MCF 10A (cell line): Measurements from ENCODE around the gene NDST4. TPM values are rescaled to one million over a fixed set of nuclear protein-coding genes. Genes with fewer than 3 reads are reported as not detected.

ENCODE experiments used
- BruUV-seq: library from RNA; stranded (reverse); fragments of 400-500 nt; replicated peaks from 2 replicates; lab custom pipeline; 2021; lab: Mats Ljungman, UMichigan
- CTCF ChIA-PET: fragments of 300-600 bp; sonication (Branson Sonifier 250); formaldehyde crosslinking; extraction: SDS; loops from one replicate; lab custom pipeline; 2021; ENCODE audit warnings: antibody characterized with exemption, inconsistent platforms; lab: Yijun Ruan, JAX
- POLR2A ChIA-PET: fragments of 300-600, 350-650 bp; sonication (Branson Sonifier 250); formaldehyde crosslinking; extraction: SDS; loops from one replicate; lab custom pipeline; 2020; ENCODE audit warnings: antibody characterized with exemption, inconsistent platforms; lab: Yijun Ruan, JAX
- DNase-seq: peaks from one replicate; pipeline ENCODE4 v3.0.0-alpha.2; 2018; ENCODE audit not compliant: unreplicated experiment
- H3K27ac Mint-ChIP-seq: one replicate; pipeline ENCODE4 v1.8.0; 2022; ENCODE audit warnings: mild to moderate bottlenecking, low read depth, mixed read lengths; ENCODE audit not compliant: unreplicated experiment
- H3K27me3 Mint-ChIP-seq: one replicate; pipeline ENCODE4 v1.8.0; 2022; ENCODE audit warnings: mixed read lengths; ENCODE audit not compliant: insufficient read depth, unreplicated experiment
- H3K36me3 Mint-ChIP-seq: one replicate; pipeline ENCODE4 v1.8.0; 2022; ENCODE audit warnings: mild to moderate bottlenecking, moderate library complexity, mixed read lengths; ENCODE audit not compliant: insufficient read depth, unreplicated experiment
- H3K4me1 Mint-ChIP-seq: one replicate; pipeline ENCODE4 v1.8.0; 2022; ENCODE audit warnings: mixed read lengths; ENCODE audit not compliant: insufficient read depth, unreplicated experiment
- H3K4me3 Mint-ChIP-seq: one replicate; pipeline ENCODE4 v1.8.0; 2022; ENCODE audit warnings: mild to moderate bottlenecking, moderate library complexity, mixed read lengths; ENCODE audit not compliant: unreplicated experiment
- H3K9me3 Mint-ChIP-seq: one replicate; pipeline ENCODE4 v1.8.0; 2022; ENCODE audit warnings: mixed read lengths; ENCODE audit not compliant: unreplicated experiment
- CTCF ChIP-seq: fragments of 200-600 bp; IDR thresholded peaks from one replicate; pipeline ENCODE4 v1.8.0; 2022; ENCODE audit warnings: antibody characterized with exemption, mild to moderate bottlenecking; ENCODE audit not compliant: unreplicated experiment
- intact Hi-C: fragments of 100-400 bp; cut with micrococcal nuclease; formaldehyde crosslinking; loops from 2 replicates; pipeline ENCODE4 v1.14.1; 2022
- total RNA-seq: library from RNA; stranded (reverse); gene quantifications from 2 replicates; pipeline ENCODE4 v1.2.3, GENCODE V29; 2022

The NDST4 gene
- total RNA-seq, 1 experiment from 2014 or later: not detected

GRCh38 chr4:115117651-115118050 is 4.2 kb upstream of the NDST4 start:
- no peaks in the 10 kb centered on the region for H3K36me3 Mint-ChIP-seq
- intact Hi-C loops: no loop called here

GRCh38 chr4:115110191-115111181 is 2.9 kb downstream of the NDST4 start:
- H3K27me3 Mint-ChIP-seq: peaks cover 52% of the 10 kb centered on the region
- intact Hi-C loops: no loop called here
- no peak overlapping the region for H3K27ac Mint-ChIP-seq
- CTCF ChIA-PET: interaction anchor here (1.0 to 1.2 kb wide), 2 partner anchors 12 to 17 kb away, joined by 3 read pairs; no protein-coding TSS in a partner anchor
- H3K4me3 Mint-ChIP-seq: no peak overlapping the region
- POLR2A ChIA-PET: interaction anchor here (0.8 kb wide), 1 partner anchor 31 kb away, joined by 3 read pairs; no protein-coding TSS in a partner anchor
- no peaks in the 10 kb centered on the region for H3K4me1 Mint-ChIP-seq
- peak; percentile 5 for DNase-seq
- no TSS peak for BruUV-seq
- no peaks in the 10 kb centered on the region for H3K36me3 Mint-ChIP-seq
- no peak for TF ChIP-seq CTCF
- no peaks in the 10 kb centered on the region for H3K9me3 Mint-ChIP-seq

More at GRCh38 chr4:115117651-115118050, 4.2 kb upstream of the NDST4 start:
- ChIA-PET POLR2A (no interaction called here), CTCF (no interaction called here)
- H3K27me3 Mint-ChIP-seq: peaks cover 57% of the 10 kb centered on the region
- H3K27ac Mint-ChIP-seq: no peak overlapping the region
- DNase-seq: no peak
- H3K9me3 Mint-ChIP-seq: no peaks in the 10 kb centered on the region
- no peak for TF ChIP-seq CTCF
- no TSS peak for BruUV-seq
- no peak overlapping the region for H3K4me3 Mint-ChIP-seq
- no peaks in the 10 kb centered on the region for H3K4me1 Mint-ChIP-seq

GRCh38 chr4:115108850-115109249 is 4.6 kb downstream of the NDST4 start:
- ChIA-PET CTCF (no interaction called here), POLR2A (no interaction called here)
- no TSS peak for BruUV-seq
- no peak for DNase-seq
- intact Hi-C loops: no loop called here
- Mint-ChIP-seq H3K36me3 (no peaks in the 10 kb centered on the region), H3K9me3 (no peaks in the 10 kb centered on the region), H3K27ac (no peak overlapping the region), H3K27me3 (peaks cover 52% of the 10 kb centered on the region), H3K4me3 (no peak overlapping the region), H3K4me1 (no peaks in the 10 kb centered on the region)
- TF ChIP-seq CTCF: no peak

- H3K4me3 Mint-ChIP-seq: no peak overlapping the region
- intact Hi-C loops: no loop called here
- peaks cover 44% of the 10 kb centered on the region for H3K27me3 Mint-ChIP-seq
- no peak for DNase-seq
- H3K27ac Mint-ChIP-seq: no peak overlapping the region
- H3K4me1 Mint-ChIP-seq: no peaks in the 10 kb centered on the region
- POLR2A ChIA-PET: no interaction called here
- CTCF ChIA-PET: interaction anchor here (0.5 kb wide), 1 partner anchor 830 kb away, joined by 3 read pairs; no protein-coding TSS in a partner anchor
- BruUV-seq: no TSS peak
- TF ChIP-seq CTCF: no peak
- no peaks in the 10 kb centered on the region for H3K9me3 Mint-ChIP-seq
- no peaks in the 10 kb centered on the region for H3K36me3 Mint-ChIP-seq
These were observed 6.0 kb downstream of the NDST4 start for GRCh38 chr4:115107411-115107810.
